Right lobe of liver (tissue), 6 donors: Measurements from ENCODE around the gene ZSCAN1. TPM values are rescaled to one million over a fixed set of nuclear protein-coding genes. Genes with fewer than 3 reads are reported as not detected.

ENCODE experiments used
- ATAC-seq, 4 donors: fragments of 200-7000 bp; cut with Tn5 transposase; one replicate each; pipeline ENCODE4 v1.9.1; 2020; ENCODE audit warnings: mild to moderate bottlenecking in 4 of 4, moderate library complexity in 4 of 4
- DNase-seq, 3 donors: peaks; one replicate each; pipeline ENCODE4 v3.0.0-alpha.2; 2020
- H3K27ac ChIP-seq, 3 donors: fragments of 200-600 bp; one replicate each; pipeline ENCODE4 v1.8.0; 2022
- H3K27me3 ChIP-seq, 2 donors: fragments of 200-600 bp; one replicate each; pipeline ENCODE4 v1.8.0; 2022
- H3K36me3 ChIP-seq, 4 donors: fragments of 200-600 bp; sonication (generic) in 1 of 4; one replicate each; pipeline versions ENCODE4 v1.5.1 to v1.8.0; 2017 to 2022; ENCODE audit warnings: control low read depth in 1 of 4
- H3K4me1 ChIP-seq, 4 donors: fragments of 200-600 bp; sonication (generic) in 1 of 4; one replicate each; pipeline versions ENCODE4 v1.5.1 to v1.8.0; 2017 to 2022; ENCODE audit warnings: control low read depth in 1 of 4
- H3K4me3 ChIP-seq, 3 donors: fragments of 200-600 bp; one replicate each; pipeline ENCODE4 v1.8.0; 2022
- H3K9me3 ChIP-seq, 4 donors: fragments of 200-600 bp; sonication (generic) in 1 of 4; one replicate each; pipeline versions ENCODE4 v1.5.1 to v1.8.0; 2017 to 2022; ENCODE audit warnings: control low read depth in 1 of 4
- CTCF ChIP-seq, 4 donors: fragments of 200-600 bp in 3 of 4; fragments of 450-650 bp in 1 of 4; IDR thresholded peaks; one replicate each; pipeline versions ENCODE4 v1.5.1 to v1.8.0; 2016 to 2022; ENCODE audit warnings: antibody characterized with exemption in 4 of 4, mild to moderate bottlenecking in 2 of 4
- POLR2A ChIP-seq: fragments of 450-650 bp; IDR thresholded peaks from one replicate; pipeline ENCODE4 v1.6.1; 2017; ENCODE audit warnings: antibody characterized with exemption, mild to moderate bottlenecking
- WGBS: methylation state at CpG from one replicate; pipeline ENCODE4 v1.1.6; 2018; ENCODE audit warnings: low coverage, low lambda C conversion rate; ENCODE audit not compliant: insufficient coverage; ENCODE audit errors: missing lambda C conversion rate; 5-methylcytosine and 5-hydroxymethylcytosine counted together
- intact Hi-C, 2 donors: fragments of 100-400 bp; cut with DNase I; formaldehyde crosslinking; loops; one replicate each; pipeline versions ENCODE4 v1.11.2 to v1.14.1; 2022
- total RNA-seq, 6 experiments: library from RNA; depleted of rRNA in 2 of 6; stranded (reverse); fragments of >200 nt in 2 of 6; fragmentation: NEBNext Ultra II Directional in 3 of 6; extraction: Animal tissue kit (Norgen Biotek cat#: 25700) in 3 of 6; gene quantifications; one replicate each; pipeline versions ENCODE4 v1.1.0 to v1.2.4, GENCODE V29; 2016 to 2023
- donor health status: DM: no; HTN: yes; CAD: no.
- donor health status: DM: no; HTN: no; CAD: no.
- donor health status: DM: no; HTN: no; CAD: no.
- donor health status: DM: no; HTN: yes; CAD: no.
- donor health status: DM: no; HTN: yes; CAD: no.

ZSCAN1 gene
- total RNA-seq, 6 experiments from 2014 or later, result not detected

- peaks cover 0 to 3% (median 0%) of the 10 kb centered on the region in 4 donors for H3K36me3 ChIP-seq
- intact Hi-C loops, result no loop called here
- H3K27ac ChIP-seq, result no peak overlapping the region
- TF ChIP-seq POLR2A (no peak), CTCF (IDR thresholded peaks at IDR 0.05) (no peak)
- DNase-seq (no peak), ATAC-seq (peak in 1 of 4 donors; percentile 16)
- no peak overlapping the region for H3K4me3 ChIP-seq
- no CpG with 5 or more reads among the region's 29 CpGs for WGBS
- H3K27me3 ChIP-seq, result no peaks in the 10 kb centered on the region
- H3K9me3 ChIP-seq, result peaks cover 0 to 3% (median 0%) of the 10 kb centered on the region in 4 donors
- H3K4me1 ChIP-seq, result no peaks in the 10 kb centered on the region
These were observed 51.6 kb downstream of the ZSCAN1 start for GRCh38 chr19:58085348-58085875.

- DNase-seq (no peak), ATAC-seq (no peak)
- no CpG with 5 or more reads among the region's 23 CpGs for WGBS
These were observed 53.2 kb downstream of the ZSCAN1 start for GRCh38 chr19:58086825-58087710.

GRCh38 chr19:58088521-58089052, 54.8 kb downstream of the ZSCAN1 start:
- Histone ChIP-seq H3K36me3 (peaks cover 0 to 3% (median 0%) of the 10 kb centered on the region in 4 donors), H3K4me3 (no peak overlapping the region), H3K27ac (no peak overlapping the region), H3K4me1 (no peaks in the 10 kb centered on the region), H3K27me3 (no peaks in the 10 kb centered on the region), H3K9me3 (peaks cover 0 to 3% (median 0%) of the 10 kb centered on the region in 4 donors)
- ATAC-seq (no peak), DNase-seq (no peak)
- intact Hi-C loops, result no loop called here
- TF ChIP-seq POLR2A, result no peak
- TF ChIP-seq CTCF (IDR thresholded peaks at IDR 0.05), result no peak
- no CpG with 5 or more reads among the region's 13 CpGs for WGBS

More at GRCh38 chr19:58086825-58087710, 53.2 kb downstream of the ZSCAN1 start:
- Histone ChIP-seq H3K4me3 (no peak overlapping the region), H3K9me3 (peaks cover 0 to 3% (median 0%) of the 10 kb centered on the region in 4 donors), H3K27me3 (no peaks in the 10 kb centered on the region), H3K4me1 (no peaks in the 10 kb centered on the region), H3K27ac (no peak overlapping the region), H3K36me3 (peaks cover 0 to 3% (median 0%) of the 10 kb centered on the region in 4 donors)
- intact Hi-C loops, result no loop called here
- no peak for TF ChIP-seq CTCF (IDR thresholded peaks at IDR 0.05)
- TF ChIP-seq POLR2A, result no peak

- no peaks in the 10 kb centered on the region for H3K27me3 ChIP-seq
- ATAC-seq (no peak), DNase-seq (no peak)
- no peaks in the 10 kb centered on the region for H3K4me1 ChIP-seq
- H3K36me3 ChIP-seq, result no peaks in the 10 kb centered on the region
- H3K9me3 ChIP-seq, result peaks cover 0 to 3% (median 0%) of the 10 kb centered on the region in 4 donors
- 89% methylated on average over 6 of the region's 16 CpGs for WGBS
- no peak for TF ChIP-seq CTCF (IDR thresholded peaks at IDR 0.05)
- no peak for TF ChIP-seq POLR2A
- intact Hi-C loops, result no loop called here
- no peak overlapping the region for H3K4me3 ChIP-seq
- H3K27ac ChIP-seq, result no peak overlapping the region
These were observed 56.0 kb downstream of the ZSCAN1 start for GRCh38 chr19:58089846-58090245.
